NCI-H2107 treated with DMSO at 0.1 percent for 48 hours (cell line): Measurements from ENCODE around the gene FFAR2.

Experiments
- DNase-seq: peaks from one replicate; lab custom pipeline; 2025; ENCODE audit not compliant: unreplicated experiment; lab: John Stamatoyannopoulos, UW

The FFAR2 gene

DNA sequence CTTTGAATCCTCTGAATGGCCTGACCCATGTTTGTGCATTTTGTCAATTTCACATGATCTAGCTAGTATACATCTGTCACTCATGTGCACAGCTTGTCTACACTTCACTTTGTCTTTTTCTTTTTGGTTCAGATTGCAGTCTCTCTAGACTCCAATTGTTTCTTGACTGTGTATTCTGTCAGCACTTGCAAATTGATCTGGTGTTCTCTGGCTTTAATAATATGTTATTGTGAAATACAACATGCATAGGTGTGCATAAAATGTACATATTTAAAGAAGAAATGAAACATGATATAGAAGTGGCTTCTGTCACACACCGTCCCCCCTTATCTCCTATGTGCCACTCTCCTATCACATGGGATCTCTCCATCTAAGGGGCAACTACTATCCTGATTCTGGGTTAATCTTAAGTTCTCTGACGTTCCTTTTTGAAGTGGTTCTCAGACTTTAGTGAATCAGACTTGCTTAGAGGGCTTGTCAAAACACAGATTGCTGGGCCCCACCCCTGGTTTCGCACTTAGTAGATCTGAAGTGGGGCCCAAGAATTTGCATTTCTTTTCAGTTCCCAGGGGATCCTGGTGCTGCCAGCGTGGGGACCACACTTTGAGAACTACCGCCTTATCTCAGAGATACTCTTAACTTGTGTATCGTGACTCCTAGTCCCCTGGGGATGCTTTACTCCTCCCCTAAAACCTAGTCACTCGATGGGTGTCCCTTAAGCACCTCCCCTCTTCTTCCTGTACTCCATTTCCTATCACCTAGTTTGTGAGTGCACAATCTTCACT lies 36.4 kb downstream of the FFAR2 start:
- no peak for DNase-seq

DNA sequence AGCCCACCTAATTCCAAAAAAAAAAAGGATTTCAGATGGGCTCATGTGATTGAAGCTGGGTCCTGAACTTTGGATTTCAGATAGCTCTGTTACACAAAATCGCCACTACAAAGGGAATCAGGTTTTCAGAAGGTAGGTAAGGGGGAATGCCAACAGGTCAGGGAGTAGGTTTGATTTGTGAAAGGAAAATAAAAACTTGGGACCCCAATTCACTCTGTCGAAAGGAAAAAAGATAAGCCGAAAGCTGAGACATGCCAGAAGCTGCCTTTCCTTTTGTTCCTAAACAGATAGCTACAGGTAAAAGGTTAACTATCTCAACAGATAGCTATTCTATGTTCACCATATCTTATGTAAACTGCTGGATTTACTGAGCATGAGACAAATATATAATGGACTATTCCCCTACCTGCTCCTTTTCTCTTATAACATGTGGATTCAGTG lies 38.2 kb downstream of the FFAR2 start:
- DNase-seq, result no peak

DNA sequence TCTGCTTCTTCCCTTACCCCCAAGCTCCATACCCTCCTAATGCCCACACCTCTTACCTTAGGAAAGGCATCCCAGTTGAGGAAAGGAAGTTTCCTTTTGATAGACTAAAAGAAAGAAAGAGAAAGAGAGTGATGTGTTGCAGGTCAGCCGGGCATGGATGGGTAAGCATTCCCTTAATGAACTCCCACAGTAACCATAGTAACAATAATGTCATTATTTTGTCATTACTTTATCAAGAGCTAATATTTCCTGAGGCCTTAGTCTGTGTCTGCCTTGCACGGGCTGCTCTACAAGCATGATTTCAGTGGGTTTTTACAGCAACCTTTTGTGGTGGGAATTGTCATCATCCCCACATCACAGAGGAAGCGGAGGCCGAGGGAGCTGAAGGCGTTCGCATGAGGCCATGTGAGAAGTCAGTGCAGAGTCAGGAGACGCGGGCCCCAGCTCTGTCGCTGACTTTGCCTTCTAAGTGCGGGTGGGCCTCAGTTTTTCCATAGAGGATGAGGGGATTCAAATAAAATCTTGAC lies 39.7 kb downstream of the FFAR2 start:
- no peak for DNase-seq

DNA sequence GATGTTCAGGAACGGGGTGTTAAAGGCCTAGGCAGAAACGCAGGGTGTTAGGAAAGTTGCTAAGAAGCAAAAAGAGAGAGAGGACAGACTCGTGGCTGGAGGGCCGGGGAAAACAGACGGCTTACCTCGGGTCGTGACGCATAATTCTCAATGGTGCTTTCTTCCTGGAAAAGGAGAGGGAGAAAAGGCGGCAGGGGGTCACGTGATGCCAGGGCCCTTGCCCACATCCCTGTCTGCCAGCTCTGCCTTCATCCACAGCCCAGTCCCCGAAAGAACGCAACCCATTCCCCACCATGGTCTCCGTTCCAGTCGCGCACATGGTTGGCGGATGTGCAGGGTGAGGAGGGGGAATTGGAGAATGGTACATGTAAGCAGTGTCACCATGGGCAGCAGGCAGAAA lies 40.6 kb downstream of the FFAR2 start:
- DNase-seq, result no peak

DNA sequence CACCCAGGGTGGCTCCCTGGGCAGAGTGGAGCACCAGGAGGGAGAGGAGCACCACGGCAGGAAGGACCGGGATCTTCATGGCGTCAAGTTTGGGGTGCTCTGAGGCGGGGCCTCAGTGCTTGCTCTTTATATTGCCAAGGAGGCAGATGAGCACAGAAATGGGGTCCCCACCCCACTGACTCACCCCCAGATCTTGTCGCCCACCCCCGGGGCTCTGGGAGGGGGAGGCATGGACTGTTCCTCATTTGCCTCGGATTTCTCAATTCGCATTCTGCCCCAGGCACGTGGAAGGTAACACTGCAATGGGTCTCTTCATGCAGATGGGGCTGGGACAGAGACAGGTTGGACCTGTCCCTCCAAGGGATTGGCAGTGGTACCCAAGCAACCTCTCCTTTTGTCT lies 42.3 kb downstream of the FFAR2 start, which contains the start of gene KRTDAP:
TSS of gene KRTDAP (minus strand) at position 101 of the 400 bp plus-strand sequence. CDS start at position 79, 22 bp downstream.
- no peak for DNase-seq

DNA sequence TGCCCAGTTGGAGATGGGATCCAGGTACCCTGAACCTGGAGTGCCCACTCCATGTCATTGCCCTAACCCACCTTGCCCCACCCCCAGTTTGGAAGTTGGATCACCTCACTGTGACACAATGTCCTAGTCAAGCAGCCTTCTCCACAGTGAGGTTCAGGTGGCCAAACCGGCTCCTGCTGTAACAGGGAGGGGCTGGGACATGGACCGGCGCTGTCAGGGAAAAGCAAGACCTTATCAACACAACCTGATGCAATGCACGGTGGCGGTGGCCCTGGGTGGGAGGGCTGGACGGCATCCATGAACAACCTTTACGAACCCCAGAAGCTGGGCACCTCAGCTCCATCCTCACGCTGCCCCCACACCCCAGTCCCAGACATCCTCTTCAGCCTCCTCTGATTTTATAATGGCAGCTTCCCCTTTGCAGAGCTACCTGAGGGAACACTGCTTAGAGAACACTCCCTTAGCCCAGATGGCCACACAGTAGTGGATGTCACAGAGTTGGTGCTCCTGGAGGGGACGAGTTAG lies 43.8 kb downstream of the FFAR2 start:
- no peak for DNase-seq

DNA sequence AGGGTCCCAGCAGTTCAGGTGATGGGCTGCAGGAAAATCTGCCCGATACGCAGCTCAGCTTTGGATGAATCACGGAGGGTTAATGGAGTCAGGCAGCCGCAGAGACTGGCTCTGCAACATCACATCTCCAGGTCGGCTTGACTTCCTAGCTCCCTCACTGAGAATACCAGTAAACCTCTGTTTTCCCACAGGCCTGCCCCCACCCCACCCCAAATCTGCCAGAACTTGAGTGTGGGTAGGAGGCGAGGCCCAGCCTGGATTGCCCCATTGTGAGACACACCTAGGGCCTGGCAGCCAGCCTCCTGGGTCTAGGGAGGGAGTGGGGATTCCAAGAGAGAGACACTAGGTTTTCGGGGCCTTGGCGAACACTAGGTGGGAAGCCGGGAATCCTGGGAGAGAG lies 45.9 kb downstream of the FFAR2 start:
- no peak for DNase-seq

DNA sequence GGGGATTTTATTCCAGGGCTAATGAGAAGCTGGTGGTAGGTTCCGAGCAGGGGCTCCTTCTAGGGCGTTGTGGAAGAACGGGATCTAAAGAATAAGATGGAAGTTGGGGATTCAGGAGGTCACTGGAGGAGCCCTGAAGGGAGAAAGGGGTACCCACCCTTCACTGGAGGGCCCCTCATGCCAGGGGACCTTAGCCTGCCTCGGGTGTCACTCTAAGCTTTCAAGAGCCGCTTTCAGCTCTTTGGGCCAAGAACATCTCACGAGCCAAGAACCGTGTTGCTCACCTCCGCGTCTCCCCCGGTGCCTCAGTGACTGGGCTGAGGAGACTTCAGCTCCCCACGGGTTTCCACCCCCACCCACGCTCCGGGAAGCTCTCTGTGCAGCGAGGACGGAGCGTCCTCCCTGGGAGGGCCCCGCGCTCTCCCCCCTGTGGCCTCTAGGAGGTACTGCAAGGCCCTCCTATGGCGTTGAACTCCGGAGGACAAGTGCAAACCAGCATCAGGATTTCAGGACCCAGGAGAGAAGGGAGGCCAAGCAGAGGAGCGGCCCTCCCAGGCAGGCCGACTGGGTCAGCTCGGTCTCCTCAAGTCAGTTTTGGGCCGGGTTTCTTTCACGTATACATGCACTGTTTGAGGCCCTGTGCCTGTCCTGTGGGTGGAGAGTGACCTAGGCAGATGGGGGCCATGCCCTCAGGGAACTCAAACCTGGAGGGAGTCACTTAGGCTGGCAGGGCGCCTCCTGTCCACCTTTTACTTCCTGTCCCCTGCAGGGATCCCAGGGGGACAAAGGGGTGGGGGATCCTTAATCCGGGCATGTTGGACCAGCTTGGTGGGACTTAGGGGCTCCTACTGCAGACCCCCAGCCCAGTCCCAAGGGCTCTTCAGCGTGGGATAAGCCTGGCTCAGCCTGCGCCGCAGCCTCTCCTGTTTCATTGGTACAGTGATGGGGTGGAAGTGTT lies 47.3 kb downstream of the FFAR2 start:
- DNase-seq, result no peak

DNA sequence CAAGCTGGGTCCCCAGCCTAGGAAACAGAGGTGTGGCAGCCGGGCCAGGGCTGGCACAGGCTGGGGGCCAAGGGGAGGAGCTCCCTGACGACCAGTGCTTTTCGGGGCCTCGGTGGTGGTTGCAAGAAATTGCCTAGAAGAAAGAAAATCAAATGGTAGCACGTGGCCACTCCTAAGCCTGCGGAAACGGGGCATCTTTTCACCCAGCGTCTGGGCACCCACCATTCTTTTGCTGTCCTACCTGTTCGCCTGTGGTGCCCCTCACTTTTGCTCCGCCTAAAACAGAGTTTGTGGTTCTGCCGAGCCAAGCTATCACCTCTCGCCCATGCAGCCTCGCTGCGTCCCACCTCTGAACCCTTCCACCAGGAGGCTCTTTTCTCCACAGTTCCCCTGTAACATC lies 49.3 kb downstream of the FFAR2 start:
- DNase-seq, result no peak

DNA sequence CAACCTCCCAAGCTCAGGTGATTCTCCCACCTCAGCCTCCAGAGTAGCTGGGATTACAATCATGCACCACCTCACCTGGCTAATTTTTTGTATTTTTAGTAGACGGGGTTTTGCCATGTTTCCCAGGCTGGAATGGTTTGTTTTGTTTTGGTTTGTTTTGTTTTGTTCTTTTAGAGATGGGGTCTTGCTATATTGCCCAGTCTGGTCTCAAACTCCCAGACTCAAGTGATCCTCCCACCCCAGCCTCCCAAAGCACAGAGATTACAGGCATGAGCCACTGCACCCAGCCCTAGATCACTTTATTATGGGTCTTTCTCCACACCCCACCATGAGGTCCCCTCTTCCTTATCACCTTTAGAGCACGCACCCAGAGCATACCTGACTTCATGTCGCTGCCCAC lies 50.2 kb downstream of the FFAR2 start:
- DNase-seq, result no peak

DNA sequence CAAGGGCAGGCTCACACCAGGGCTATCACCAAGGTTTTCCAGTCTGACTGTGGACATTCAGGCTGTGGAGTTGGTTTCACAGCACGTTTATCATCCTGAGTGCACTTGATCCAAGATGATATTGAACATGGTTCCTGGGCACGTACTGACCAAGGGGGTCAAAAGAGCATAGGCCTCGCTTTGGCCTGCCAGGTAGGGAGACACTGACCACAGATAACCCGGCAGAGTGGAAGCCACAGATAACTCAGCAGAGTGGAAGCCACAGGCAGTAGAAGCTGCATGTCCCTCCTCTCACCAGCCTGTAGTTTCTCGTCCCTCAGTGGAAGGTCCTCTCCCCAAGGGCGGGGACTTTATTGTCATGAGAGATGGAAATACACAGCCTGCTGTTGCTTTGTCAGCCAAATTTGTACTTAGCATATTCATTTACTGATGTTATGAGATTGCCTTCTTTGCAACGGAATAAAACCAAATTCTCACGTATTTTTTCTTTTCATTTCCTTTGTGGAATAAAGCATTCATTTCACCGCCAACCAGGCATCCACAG lies 51.0 kb downstream of the FFAR2 start:
- no peak for DNase-seq

DNA sequence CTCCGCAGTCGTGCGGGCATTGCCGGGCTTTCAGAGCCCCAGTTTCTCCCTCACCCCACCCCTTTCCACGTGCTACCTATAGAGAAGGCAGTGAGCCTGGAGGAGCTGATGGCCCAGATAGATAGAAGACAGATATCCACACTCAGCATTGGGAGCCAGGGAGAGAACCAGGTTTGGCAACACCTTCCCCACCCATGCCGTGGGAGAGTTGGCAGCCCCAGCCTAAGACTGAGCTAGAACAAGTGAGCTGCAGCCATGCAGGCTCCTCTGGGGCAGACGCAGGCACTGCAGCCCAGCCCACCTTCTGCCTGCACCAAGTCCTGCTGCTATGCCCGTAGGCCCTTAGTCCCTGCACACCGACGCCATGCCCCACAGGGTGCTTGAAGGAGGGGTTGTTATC lies 52.6 kb downstream of the FFAR2 start:
- no peak for DNase-seq
